Endothelial cell of umbilical vein (primary cell): ENCODE data around the gene KSR1. TPM values are rescaled to one million over a fixed set of nuclear protein-coding genes. Genes with fewer than 3 reads are reported as not detected.

Experiments
- BruUV-seq: library from RNA; stranded (reverse); fragments of 400-500 nt; replicated peaks from 2 replicates; lab custom pipeline; 2021; lab: Mats Ljungman, UMichigan
- CTCF ChIA-PET: fragments of 300-600, 350-600 bp; sonication (Branson Sonifier 250); formaldehyde crosslinking; loops from one replicate; lab custom pipeline; 2021; ENCODE audit warnings: antibody characterized with exemption, inconsistent platforms; lab: Charles Lee
- POLR2A ChIA-PET: fragments of 300-600, 350-600 bp; sonication (Branson Sonifier 250); formaldehyde crosslinking; loops from one replicate; lab custom pipeline; 2021; ENCODE audit warnings: antibody characterized with exemption, inconsistent platforms; lab: Charles Lee
- DNase-seq: peaks from one replicate; pipeline ENCODE4 v3.0.0-alpha.2; 2011; ENCODE audit warnings: low read depth, low spot score
- FAIRE-seq: peaks from 2 replicates; lab custom pipeline; 2011; peaks lifted over from hg19 to GRCh38; lab: Jason Lieb, UNC
- H2AFZ ChIP-seq: 2 replicates; pipeline ENCODE4 v1.6.0; 2012; ENCODE audit warnings: low read depth, low read length, control low read depth, inconsistent platforms
- H3K27ac ChIP-seq: 2 replicates; pipeline ENCODE4 v1.5.1; 2011; ENCODE audit warnings: low read depth, mild to moderate bottlenecking, control low read depth, low read length, moderate library complexity; ENCODE audit not compliant: insufficient read depth
- H3K27me3 ChIP-seq, 2 experiments: 2 replicates each; pipeline versions ENCODE4 v1.6.0 to v1.6.1; 2011; ENCODE audit warnings: low read length in 2 of 2, mixed read lengths in 1 of 2; ENCODE audit not compliant: control insufficient read depth in 2 of 2, insufficient read depth in 2 of 2
- H3K36me3 ChIP-seq, 2 experiments: 2 replicates in 1 of 2; 3 replicates in 1 of 2; pipeline ENCODE4 v1.5.1; 2011; ENCODE audit warnings: low read length in 2 of 2, mild to moderate bottlenecking in 1 of 2, moderate library complexity in 1 of 2; ENCODE audit not compliant: control insufficient read depth in 2 of 2, insufficient read depth in 2 of 2; ENCODE audit errors: extremely low read depth in 1 of 2
- H3K4me1 ChIP-seq: 3 replicates; pipeline ENCODE4 v1.5.1; 2011; ENCODE audit warnings: mild to moderate bottlenecking, low read length; ENCODE audit not compliant: control insufficient read depth, insufficient read depth; ENCODE audit errors: extremely low read depth
- H3K4me2 ChIP-seq: 2 replicates; pipeline ENCODE4 v1.6.1; 2011; ENCODE audit warnings: low read length, control low read depth, mixed read lengths; ENCODE audit not compliant: insufficient read depth
- H3K4me3 ChIP-seq, 3 experiments: fragments of 200-600 bp in 1 of 3; sonication (generic), shearing (Covaris generic) in 1 of 3; replicated peaks in 1 of 3; 2 replicates each; pipeline ENCODE4 v1.5.1; 2011 to 2016; ENCODE audit warnings: control low read depth in 3 of 3, low read length in 3 of 3, mild to moderate bottlenecking in 2 of 3, inconsistent platforms in 1 of 3, low read depth in 1 of 3, moderate library complexity in 1 of 3; ENCODE audit not compliant: insufficient read depth in 1 of 3
- H3K79me2 ChIP-seq: 2 replicates; pipeline ENCODE4 v1.6.0; 2012; ENCODE audit warnings: low read length, inconsistent platforms; ENCODE audit not compliant: control insufficient read depth, insufficient read depth
- H3K9ac ChIP-seq: replicated peaks from 2 replicates; pipeline ENCODE3; 2011; ENCODE audit warnings: low read length, control low read depth; ENCODE audit not compliant: insufficient read depth; ENCODE audit errors: extremely low read depth
- H3K9me1 ChIP-seq: replicated peaks from 3 replicates; pipeline ENCODE4 v1.6.0; 2011; ENCODE audit warnings: mild to moderate bottlenecking, low read length; ENCODE audit not compliant: control insufficient read depth, insufficient read depth; ENCODE audit errors: extremely low read depth
- H3K9me3 ChIP-seq: replicated peaks from 2 replicates; pipeline ENCODE4 v1.5.1; 2012; ENCODE audit warnings: low read length, inconsistent platforms; ENCODE audit not compliant: control insufficient read depth, insufficient read depth
- H4K20me1 ChIP-seq: replicated peaks from 2 replicates; pipeline ENCODE3; 2011; ENCODE audit warnings: mild to moderate bottlenecking, low read length; ENCODE audit not compliant: control insufficient read depth, insufficient read depth; ENCODE audit errors: extremely low read depth
- CTCF ChIP-seq, 2 donors: IDR thresholded peaks; 1 replicate in 1 of 2; 2 replicates in 1 of 2; pipeline ENCODE4 v1.5.1; 2011; ENCODE audit warnings: low read length in 2 of 2, mild to moderate bottlenecking in 2 of 2, moderate library complexity in 2 of 2, control low read depth in 1 of 2, inconsistent platforms in 1 of 2, low read depth in 1 of 2; ENCODE audit not compliant: insufficient read depth in 1 of 2; ENCODE audit errors: extremely low read depth in 1 of 2
- EZH2 ChIP-seq: IDR thresholded peaks from 2 replicates; pipeline ENCODE4 v1.6.1; 2012; ENCODE audit warnings: borderline replicate concordance, low read depth, mild to moderate bottlenecking, moderate library complexity, low read length, inconsistent platforms; ENCODE audit not compliant: severe bottlenecking
- FOS ChIP-seq: IDR thresholded peaks from 2 replicates; pipeline ENCODE4 v1.6.1; 2011; ENCODE audit warnings: mild to moderate bottlenecking, low read length, moderate library complexity, borderline replicate concordance; ENCODE audit not compliant: insufficient read depth
- GATA2 ChIP-seq: IDR thresholded peaks from 2 replicates; pipeline ENCODE4 v1.7.0; 2011; ENCODE audit warnings: low read depth, mild to moderate bottlenecking, moderate library complexity, mixed read lengths, low read length; ENCODE audit not compliant: insufficient read length, insufficient read depth
- JUN ChIP-seq: IDR thresholded peaks from 2 replicates; pipeline ENCODE4 v1.6.1; 2011; ENCODE audit warnings: borderline replicate concordance, low read depth; ENCODE audit not compliant: insufficient read length, insufficient read depth
- MAX ChIP-seq: IDR thresholded peaks from 2 replicates; pipeline ENCODE4 v1.6.1; 2011; ENCODE audit not compliant: insufficient read depth, insufficient read length
- MYC ChIP-seq: IDR thresholded peaks from one replicate; pipeline ENCODE4 v1.6.1; 2011; ENCODE audit warnings: mild to moderate bottlenecking, low read depth, low read length
- POLR2A ChIP-seq: IDR thresholded peaks from 2 replicates; pipeline ENCODE4 v1.6.1; 2012; ENCODE audit warnings: low read depth, mild to moderate bottlenecking, control low read depth, low read length
- POLR2AphosphoS5 ChIP-seq: IDR thresholded peaks from 2 replicates; pipeline ENCODE4 v1.6.1; 2012; ENCODE audit warnings: low read depth, mild to moderate bottlenecking, control low read depth, low read length, moderate library complexity; ENCODE audit not compliant: insufficient read depth
- dilution Hi-C: fragments of 300-500 bp; cut with MboI; formaldehyde crosslinking; loops from one replicate; pipeline ENCODE4 v1.15.0; 2019; ENCODE audit warnings: low sequenced_read_pairs; ENCODE audit not compliant: extremely low pct_ligation_motif_present
- intact Hi-C: fragments of 100-400 bp; cut with micrococcal nuclease; formaldehyde crosslinking; loops from one replicate; pipeline ENCODE4 v1.10.0; 2022
- polyA plus RNA-seq, 4 experiments: library from polyadenylated mRNA; depleted of rRNA in 3 of 4; stranded (reverse) in 3 of 4; unstranded in 1 of 4; fragments of >200 nt; gene quantifications; 2 replicates each; pipeline versions ENCODE4 v1.2.1 to v1.2.3, GENCODE V29; 2011 to 2012; ENCODE audit warnings: missing spikeins in 1 of 4
- total RNA-seq: library from RNA; stranded (reverse); gene quantifications from 2 replicates; pipeline ENCODE4 v1.2.3, GENCODE V29; 2021

The KSR1 gene
- total and polyA plus RNA-seq, 2 donors (not counting 3 experiments of a cell fraction or from before 2014, with no cell fraction given): 35.4 to 80.2 TPM

GRCh38 chr17:27553019-27553511, 96.8 kb downstream of the KSR1 start:
- intact Hi-C loops: no loop called here
- ChIA-PET CTCF (interaction anchor here (0.9 to 1.8 kb wide), 6 partner anchors 11 to 328 kb away, joined by 3 to 7 read pairs (median 4); partner anchors contain the start of gene KSR1), POLR2A (no interaction called here)

GRCh38 chr17:27554152-27554551, 97.9 kb downstream of the KSR1 start:
- POLR2A ChIA-PET: no interaction called here
- CTCF ChIA-PET: no interaction called here
- Histone ChIP-seq H3K4me3 (no peak overlapping the region), H4K20me1 (no peaks in the 10 kb centered on the region), H3K79me2 (no peaks in the 10 kb centered on the region), H2AFZ (no peak overlapping the region), H3K27ac (no peak overlapping the region), H3K4me2 (no peak overlapping the region), H3K27me3 (no peaks in the 10 kb centered on the region), H3K36me3 (no peaks in the 10 kb centered on the region), H3K9ac (no peak overlapping the region), H3K9me1 (no peaks in the 10 kb centered on the region), H3K4me1 (peaks cover 33% of the 10 kb centered on the region), H3K9me3 (no peaks in the 10 kb centered on the region)
- no TSS peak for BruUV-seq
- DNase-seq (no peak), FAIRE-seq (no peak)
- intact Hi-C loops: no loop called here
- TF ChIP-seq MYC: no peak
- TF ChIP-seq EZH2: no peak
- no peak for TF ChIP-seq FOS
- TF ChIP-seq GATA2: no peak
- TF ChIP-seq JUN: no peak
- TF ChIP-seq CTCF (IDR thresholded peaks at IDR 0.05; ENCODE audit: extremely low read depth in 1 of 2, insufficient read depth in 1 of 2, low read depth in 1 of 2, low read length in 2 of 2): no peak
- no peak for TF ChIP-seq MAX
- TF ChIP-seq POLR2A: no peak
- TF ChIP-seq POLR2AphosphoS5: no peak
- dilution Hi-C loops: loop anchor here (25.0 kb wide), 1 partner anchor 117 kb away; no protein-coding TSS in a partner anchor

More at GRCh38 chr17:27553019-27553511, 96.8 kb downstream of the KSR1 start:
- no TSS peak for BruUV-seq
- Histone ChIP-seq H3K36me3 (no peaks in the 10 kb centered on the region), H3K4me2 (no peak overlapping the region), H3K9me3 (no peaks in the 10 kb centered on the region), H3K27ac (no peak overlapping the region), H3K9ac (no peak overlapping the region), H3K4me1 (peaks cover 25% of the 10 kb centered on the region), H3K27me3 (no peaks in the 10 kb centered on the region), H3K4me3 (no peak overlapping the region), H3K9me1 (no peaks in the 10 kb centered on the region), H3K79me2 (no peaks in the 10 kb centered on the region), H2AFZ (no peak overlapping the region), H4K20me1 (no peaks in the 10 kb centered on the region)
- no peak for DNase-seq
- dilution Hi-C loops: loop anchor here (25.0 kb wide), 1 partner anchor 116 kb away; no protein-coding TSS in a partner anchor
- no peak for FAIRE-seq
- no peak for TF ChIP-seq POLR2A
